ENCODE measurements around the gene IL20. TPM values are rescaled to one million over a fixed set of nuclear protein-coding genes. Genes with fewer than 3 reads are reported as not detected.

IL20 gene
- total RNA-seq, 1 donor from 2014 or later = not detected

- Histone ChIP-seq H3K4me3 (no peak overlapping the region), H3K36me3 (no peaks in the 10 kb centered on the region), H3K27ac (no peak overlapping the region), H3K27me3 (ENCODE audit: low read depth) (no peaks in the 10 kb centered on the region), H3K9me3 (peaks cover 19% of the 10 kb centered on the region), H3K4me1 (no peaks in the 10 kb centered on the region)
- TF ChIP-seq CTCF (IDR thresholded peaks at IDR 0.05) = no peak
- DNase-seq = no peak
- intact Hi-C loops (cut with DNase I) = no loop called here
- ATAC-seq = no peak
Measured at GRCh38 chr1:206878456-206878855, 13.0 kb downstream of the IL20 start.

DNA sequence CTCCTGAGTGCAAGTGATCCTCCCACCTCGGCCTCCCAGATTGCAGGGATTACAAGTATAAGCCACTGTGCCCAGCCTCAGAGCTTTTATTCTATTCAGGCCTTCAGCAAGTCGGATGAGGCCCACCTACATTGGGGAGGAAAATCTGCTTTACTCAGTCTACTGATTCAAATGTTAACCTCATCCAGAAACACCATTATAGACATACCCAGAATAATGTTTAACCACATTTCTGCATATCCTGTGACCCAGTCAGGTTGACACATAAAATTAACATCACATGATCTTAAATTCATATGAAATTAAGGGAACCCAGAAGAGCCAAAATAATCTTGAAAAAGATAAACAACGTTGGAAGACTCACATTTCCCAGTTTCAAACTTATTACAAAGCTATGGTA lies 14.9 kb downstream of the IL20 start:
- no peak for TF ChIP-seq CTCF (IDR thresholded peaks at IDR 0.05)
- H3K9me3 ChIP-seq = peaks cover 19% of the 10 kb centered on the region
- intact Hi-C loops (cut with DNase I) = no loop called here
- DNase-seq = no peak
- H3K36me3 ChIP-seq = no peaks in the 10 kb centered on the region
- no peak overlapping the region for H3K4me3 ChIP-seq
- no peaks in the 10 kb centered on the region for H3K4me1 ChIP-seq
- ATAC-seq = no peak
- H3K27ac ChIP-seq = no peak overlapping the region
- no peaks in the 10 kb centered on the region for H3K27me3 ChIP-seq (ENCODE audit: low read depth)

DNA sequence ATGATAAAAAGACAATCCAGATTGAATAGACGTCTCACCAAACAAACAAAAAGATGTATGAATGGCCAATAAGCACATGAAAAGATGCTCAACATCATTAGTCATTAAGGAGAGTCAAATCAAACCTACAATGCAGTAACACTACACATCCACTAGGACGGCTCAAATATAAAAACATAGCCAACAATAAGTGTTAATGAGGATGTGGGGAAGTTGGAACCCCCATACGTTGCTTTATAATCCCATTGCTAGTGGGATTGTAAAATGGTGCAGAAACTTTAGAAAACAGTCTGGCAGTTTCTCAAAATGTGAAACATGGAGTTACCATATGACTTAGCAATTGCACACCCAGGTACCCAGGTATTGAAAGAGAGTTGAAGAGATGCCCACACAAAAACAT lies 17.1 kb downstream of the IL20 start:
- Histone ChIP-seq H3K27me3 (ENCODE audit: low read depth) (no peaks in the 10 kb centered on the region), H3K27ac (no peak overlapping the region), H3K36me3 (no peaks in the 10 kb centered on the region), H3K4me3 (no peak overlapping the region), H3K9me3 (peaks cover 14% of the 10 kb centered on the region), H3K4me1 (no peaks in the 10 kb centered on the region)
- intact Hi-C loops (cut with DNase I) = no loop called here
- TF ChIP-seq CTCF (IDR thresholded peaks at IDR 0.05) = no peak
- ATAC-seq = no peak
- no peak for DNase-seq

DNA sequence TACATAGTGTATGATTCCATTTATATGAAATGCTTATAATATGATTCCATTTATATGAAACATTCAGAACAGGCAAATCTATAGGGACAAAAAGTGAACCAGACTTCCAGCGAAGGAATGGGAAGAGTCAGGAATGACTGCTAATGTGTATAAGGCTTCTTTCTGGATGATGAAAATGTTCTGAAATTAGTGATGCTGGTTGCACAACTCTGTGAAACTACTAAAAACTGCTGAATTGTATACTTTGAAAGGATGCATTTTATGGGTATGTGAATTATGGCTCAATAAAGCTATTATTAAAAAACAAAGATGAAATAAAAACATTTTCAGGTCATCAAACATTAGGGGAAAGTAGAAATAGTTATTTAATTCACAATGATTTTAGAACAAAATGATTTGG lies 17.7 kb downstream of the IL20 start:
- Histone ChIP-seq H3K4me1 (no peaks in the 10 kb centered on the region), H3K36me3 (no peaks in the 10 kb centered on the region), H3K27ac (no peak overlapping the region), H3K27me3 (ENCODE audit: low read depth) (no peaks in the 10 kb centered on the region), H3K9me3 (peaks cover 8% of the 10 kb centered on the region), H3K4me3 (no peak overlapping the region)
- intact Hi-C loops (cut with DNase I) = no loop called here
- ATAC-seq (no peak), DNase-seq (no peak)
- no peak for TF ChIP-seq CTCF (IDR thresholded peaks at IDR 0.05)

GRCh38 chr1:206883876-206884275 lies 18.5 kb downstream of the IL20 start:
- intact Hi-C loops (cut with DNase I) = no loop called here
- DNase-seq (no peak), ATAC-seq (no peak)
- no peak for TF ChIP-seq CTCF (IDR thresholded peaks at IDR 0.05)
- Histone ChIP-seq H3K36me3 (no peaks in the 10 kb centered on the region), H3K4me3 (no peak overlapping the region), H3K4me1 (no peaks in the 10 kb centered on the region), H3K27me3 (ENCODE audit: low read depth) (no peaks in the 10 kb centered on the region), H3K27ac (no peak overlapping the region), H3K9me3 (peaks cover 1% of the 10 kb centered on the region)
